HL-60 (cell line): ENCODE data around the gene SLK.
A peak's percentile ranks its signal among the peaks of the same experiment; 100 is the strongest.

ENCODE experiments used
- DNase-seq, 2 experiments: peaks; one replicate each; pipeline ENCODE4 v3.0.0-alpha.2; 2010 to 2020; ENCODE audit warnings: low read depth in 1 of 2, low spot score in 1 of 2
- H3K27ac ChIP-seq: fragments of 250-450 bp; sonication (Bioruptor Pico); replicated peaks from 2 replicates; pipeline ENCODE4 v1.5.1; 2020; ENCODE audit warnings: mild to moderate bottlenecking, moderate library complexity
- H3K27me3 ChIP-seq: fragments of 250-450 bp; sonication (Bioruptor Pico); 2 replicates; pipeline ENCODE4 v1.5.1; 2021; ENCODE audit warnings: mild to moderate bottlenecking, moderate library complexity; ENCODE audit not compliant: insufficient read depth, poor library complexity, severe bottlenecking
- H3K4me3 ChIP-seq: replicated peaks from 2 replicates; pipeline ENCODE4 v1.5.1; 2011; ENCODE audit warnings: mild to moderate bottlenecking, control low read depth, low read length; ENCODE audit not compliant: insufficient read depth
- GABPA ChIP-seq: IDR thresholded peaks from 2 replicates; pipeline ENCODE4 v1.6.1; 2012; ENCODE audit warnings: low read depth
- POLR2AphosphoS5 ChIP-seq: IDR thresholded peaks from 2 replicates; pipeline ENCODE4 v1.6.1; 2012; ENCODE audit warnings: low read depth
- SPI1 ChIP-seq: IDR thresholded peaks from 2 replicates; pipeline ENCODE4 v1.6.1; 2012; ENCODE audit warnings: low read depth, mild to moderate bottlenecking, borderline replicate concordance
- TF ChIP-seq, protein P1 (sequence below): IDR thresholded peaks from 2 replicates; pipeline ENCODE4 v1.6.1; 2012; ENCODE audit warnings: low read depth; ENCODE audit not compliant: insufficient replicate concordance
- TF ChIP-seq, protein P2 (sequence below): IDR thresholded peaks from one replicate; pipeline ENCODE4 v1.5.1; 2011; ENCODE audit warnings: low read length, control low read depth, inconsistent platforms; ENCODE audit not compliant: insufficient read depth

The SLK gene

GRCh38 chr10:104032144-104032775 lies 65.3 kb downstream of the SLK start:
- TF ChIP-seq, protein P1, sequence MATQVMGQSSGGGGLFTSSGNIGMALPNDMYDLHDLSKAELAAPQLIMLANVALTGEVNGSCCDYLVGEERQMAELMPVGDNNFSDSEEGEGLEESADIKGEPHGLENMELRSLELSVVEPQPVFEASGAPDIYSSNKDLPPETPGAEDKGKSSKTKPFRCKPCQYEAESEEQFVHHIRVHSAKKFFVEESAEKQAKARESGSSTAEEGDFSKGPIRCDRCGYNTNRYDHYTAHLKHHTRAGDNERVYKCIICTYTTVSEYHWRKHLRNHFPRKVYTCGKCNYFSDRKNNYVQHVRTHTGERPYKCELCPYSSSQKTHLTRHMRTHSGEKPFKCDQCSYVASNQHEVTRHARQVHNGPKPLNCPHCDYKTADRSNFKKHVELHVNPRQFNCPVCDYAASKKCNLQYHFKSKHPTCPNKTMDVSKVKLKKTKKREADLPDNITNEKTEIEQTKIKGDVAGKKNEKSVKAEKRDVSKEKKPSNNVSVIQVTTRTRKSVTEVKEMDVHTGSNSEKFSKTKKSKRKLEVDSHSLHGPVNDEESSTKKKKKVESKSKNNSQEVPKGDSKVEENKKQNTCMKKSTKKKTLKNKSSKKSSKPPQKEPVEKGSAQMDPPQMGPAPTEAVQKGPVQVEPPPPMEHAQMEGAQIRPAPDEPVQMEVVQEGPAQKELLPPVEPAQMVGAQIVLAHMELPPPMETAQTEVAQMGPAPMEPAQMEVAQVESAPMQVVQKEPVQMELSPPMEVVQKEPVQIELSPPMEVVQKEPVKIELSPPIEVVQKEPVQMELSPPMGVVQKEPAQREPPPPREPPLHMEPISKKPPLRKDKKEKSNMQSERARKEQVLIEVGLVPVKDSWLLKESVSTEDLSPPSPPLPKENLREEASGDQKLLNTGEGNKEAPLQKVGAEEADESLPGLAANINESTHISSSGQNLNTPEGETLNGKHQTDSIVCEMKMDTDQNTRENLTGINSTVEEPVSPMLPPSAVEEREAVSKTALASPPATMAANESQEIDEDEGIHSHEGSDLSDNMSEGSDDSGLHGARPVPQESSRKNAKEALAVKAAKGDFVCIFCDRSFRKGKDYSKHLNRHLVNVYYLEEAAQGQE = peak; percentile 19
- no peak for TF ChIP-seq GABPA
- TF ChIP-seq POLR2AphosphoS5 = no peak
- no peak for TF ChIP-seq SPI1
- TF ChIP-seq, protein P2, sequence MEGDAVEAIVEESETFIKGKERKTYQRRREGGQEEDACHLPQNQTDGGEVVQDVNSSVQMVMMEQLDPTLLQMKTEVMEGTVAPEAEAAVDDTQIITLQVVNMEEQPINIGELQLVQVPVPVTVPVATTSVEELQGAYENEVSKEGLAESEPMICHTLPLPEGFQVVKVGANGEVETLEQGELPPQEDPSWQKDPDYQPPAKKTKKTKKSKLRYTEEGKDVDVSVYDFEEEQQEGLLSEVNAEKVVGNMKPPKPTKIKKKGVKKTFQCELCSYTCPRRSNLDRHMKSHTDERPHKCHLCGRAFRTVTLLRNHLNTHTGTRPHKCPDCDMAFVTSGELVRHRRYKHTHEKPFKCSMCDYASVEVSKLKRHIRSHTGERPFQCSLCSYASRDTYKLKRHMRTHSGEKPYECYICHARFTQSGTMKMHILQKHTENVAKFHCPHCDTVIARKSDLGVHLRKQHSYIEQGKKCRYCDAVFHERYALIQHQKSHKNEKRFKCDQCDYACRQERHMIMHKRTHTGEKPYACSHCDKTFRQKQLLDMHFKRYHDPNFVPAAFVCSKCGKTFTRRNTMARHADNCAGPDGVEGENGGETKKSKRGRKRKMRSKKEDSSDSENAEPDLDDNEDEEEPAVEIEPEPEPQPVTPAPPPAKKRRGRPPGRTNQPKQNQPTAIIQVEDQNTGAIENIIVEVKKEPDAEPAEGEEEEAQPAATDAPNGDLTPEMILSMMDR = no peak
- Histone ChIP-seq H3K4me3 (no peak overlapping the region; the same call in 1 of the 2 replicates), H3K27me3 (no peaks in the 10 kb centered on the region), H3K27ac (peak overlapping the region; percentile 94)
- DNase-seq = peak; percentile 64 to 88

DNA sequence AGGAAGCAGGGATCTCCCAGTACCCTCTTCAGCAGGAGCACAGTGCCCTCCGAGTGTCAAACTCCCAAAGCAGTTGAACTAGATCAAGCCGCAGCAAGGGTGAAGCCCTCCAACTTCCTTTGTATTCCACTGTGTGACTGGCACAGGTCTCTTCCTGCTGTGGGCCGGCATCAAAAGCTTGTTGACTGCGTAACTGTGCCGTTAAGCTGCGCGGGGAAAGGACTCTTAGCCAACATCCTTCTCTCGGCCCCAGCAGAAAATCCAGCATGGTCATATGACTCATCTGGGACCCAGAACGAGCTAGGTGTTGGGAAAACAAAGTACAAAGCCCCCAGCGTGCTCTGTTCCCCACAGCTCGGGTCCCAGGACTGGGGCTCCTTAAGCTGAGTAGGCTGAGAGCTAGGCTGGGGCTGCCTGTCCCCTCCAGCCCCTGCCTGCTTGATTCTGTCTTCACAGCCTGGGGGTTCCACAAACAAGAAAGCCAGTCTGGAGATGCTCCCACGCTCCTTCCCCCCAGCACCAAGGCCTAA lies 66.5 kb downstream of the SLK start:
- peak; percentile 55 to 82 for DNase-seq

GRCh38 chr10:104033966-104034365 lies 67.0 kb downstream of the SLK start:
- no peak overlapping the region for H3K4me3 ChIP-seq
- H3K27ac ChIP-seq = peak overlapping the region; percentile 94
- H3K27me3 ChIP-seq = no peaks in the 10 kb centered on the region
- TF ChIP-seq POLR2AphosphoS5 (no peak), SPI1 (no peak), GABPA (no peak)
- TF ChIP-seq, protein P2 = no peak
- TF ChIP-seq, protein P1 = no peak
- no peak for DNase-seq

More for the DNA sequence above, 66.5 kb downstream of the SLK start:
- TF ChIP-seq, protein P2 = no peak
- no peak for TF ChIP-seq GABPA
- TF ChIP-seq SPI1 = no peak
- TF ChIP-seq POLR2AphosphoS5 = peak; percentile 38; the same call in 1 of the 2 replicates
- TF ChIP-seq, protein P1 = no peak
- H3K27ac ChIP-seq = peak overlapping the region; percentile 94
- H3K27me3 ChIP-seq = no peaks in the 10 kb centered on the region
- H3K4me3 ChIP-seq = peak overlapping the region; percentile 29
